ENCODE results near the gene UBE2N. TPM values are rescaled to one million over a fixed set of nuclear protein-coding genes. Genes with fewer than 3 reads are reported as not detected.

Gene UBE2N
- total RNA-seq, 1 donor from 2014 or later, result 116 TPM

GRCh38 chr12:93456077-93456476 is 14.3 kb upstream of the UBE2N start:
- H4K20me1 ChIP-seq (ENCODE audit: low read depth), result no peaks in the 10 kb centered on the region
- no peak overlapping the region for H3K9ac ChIP-seq
- no peaks in the 10 kb centered on the region for H3K27me3 ChIP-seq
- Mint-ChIP-seq H3K4me1 (no peaks in the 10 kb centered on the region), H3K36me3 (no peaks in the 10 kb centered on the region), H3K9me3 (no peaks in the 10 kb centered on the region), H3K27me3 (ENCODE audit: insufficient read depth, low read depth) (peaks cover 4% of the 10 kb centered on the region), H3K4me3 (no peak overlapping the region), H3K27ac (no peak overlapping the region)
- no peaks in the 10 kb centered on the region for H3K9me3 ChIP-seq (ENCODE audit: low read depth)
- no peak overlapping the region for H3K27ac ChIP-seq
- H3F3A ChIP-seq (ENCODE audit: low read depth), result no peaks in the 10 kb centered on the region
- TF ChIP-seq, protein P1, sequence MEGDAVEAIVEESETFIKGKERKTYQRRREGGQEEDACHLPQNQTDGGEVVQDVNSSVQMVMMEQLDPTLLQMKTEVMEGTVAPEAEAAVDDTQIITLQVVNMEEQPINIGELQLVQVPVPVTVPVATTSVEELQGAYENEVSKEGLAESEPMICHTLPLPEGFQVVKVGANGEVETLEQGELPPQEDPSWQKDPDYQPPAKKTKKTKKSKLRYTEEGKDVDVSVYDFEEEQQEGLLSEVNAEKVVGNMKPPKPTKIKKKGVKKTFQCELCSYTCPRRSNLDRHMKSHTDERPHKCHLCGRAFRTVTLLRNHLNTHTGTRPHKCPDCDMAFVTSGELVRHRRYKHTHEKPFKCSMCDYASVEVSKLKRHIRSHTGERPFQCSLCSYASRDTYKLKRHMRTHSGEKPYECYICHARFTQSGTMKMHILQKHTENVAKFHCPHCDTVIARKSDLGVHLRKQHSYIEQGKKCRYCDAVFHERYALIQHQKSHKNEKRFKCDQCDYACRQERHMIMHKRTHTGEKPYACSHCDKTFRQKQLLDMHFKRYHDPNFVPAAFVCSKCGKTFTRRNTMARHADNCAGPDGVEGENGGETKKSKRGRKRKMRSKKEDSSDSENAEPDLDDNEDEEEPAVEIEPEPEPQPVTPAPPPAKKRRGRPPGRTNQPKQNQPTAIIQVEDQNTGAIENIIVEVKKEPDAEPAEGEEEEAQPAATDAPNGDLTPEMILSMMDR (IDR thresholded peaks at IDR 0.05), result no peak
- no peak for TF ChIP-seq EZH2phosphoT487 (IDR thresholded peaks at IDR 0.05)
- H3K36me3 ChIP-seq, result no peaks in the 10 kb centered on the region
- no peak overlapping the region for H2AFZ ChIP-seq (replicated peaks)
- no peak overlapping the region for H3K4me2 ChIP-seq
- no peaks in the 10 kb centered on the region for H3K4me1 ChIP-seq
- H3K4me3 ChIP-seq, result no peak overlapping the region
- no peak for DNase-seq (ENCODE audit: low spot score)
- H3K79me2 ChIP-seq (ENCODE audit: low read depth), result no peaks in the 10 kb centered on the region

DNA sequence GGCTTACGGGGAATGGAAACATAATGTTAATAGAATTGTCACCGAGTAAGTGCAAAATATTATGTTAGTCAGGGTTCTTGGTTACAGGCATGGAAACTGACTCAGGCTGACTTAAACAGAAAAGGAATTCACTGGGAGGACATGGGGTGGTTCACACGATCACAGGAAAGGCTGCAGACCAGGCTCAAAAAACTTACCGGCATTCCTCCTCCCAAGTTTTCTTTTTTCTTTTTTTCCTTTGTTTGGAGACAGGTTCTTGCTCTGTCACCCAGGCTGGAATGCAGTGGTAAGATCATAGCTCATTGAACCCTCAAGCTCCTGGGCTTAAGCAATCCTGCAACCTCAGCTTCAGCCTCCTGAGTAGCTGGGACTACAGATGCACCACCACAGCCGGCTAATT is 11.9 kb upstream of the UBE2N start:
- Histone ChIP-seq H3K9me3 (ENCODE audit: low read depth) (no peaks in the 10 kb centered on the region), H2AFZ (replicated peaks) (no peak overlapping the region), H3K79me2 (ENCODE audit: low read depth) (no peaks in the 10 kb centered on the region), H3K27ac (no peak overlapping the region), H3K4me1 (no peaks in the 10 kb centered on the region), H3K4me2 (no peak overlapping the region), H3K36me3 (no peaks in the 10 kb centered on the region), H3K4me3 (no peak overlapping the region), H3K9ac (no peak overlapping the region), H3F3A (ENCODE audit: low read depth) (no peaks in the 10 kb centered on the region), H4K20me1 (ENCODE audit: low read depth) (no peaks in the 10 kb centered on the region), H3K27me3 (no peaks in the 10 kb centered on the region)
- TF ChIP-seq, protein P1 (IDR thresholded peaks at IDR 0.05), result no peak
- no peak for TF ChIP-seq EZH2phosphoT487 (IDR thresholded peaks at IDR 0.05)
- peaks cover 5% of the 10 kb centered on the region for H3K27me3 Mint-ChIP-seq (ENCODE audit: insufficient read depth, low read depth)
- H3K4me3 Mint-ChIP-seq, result no peak overlapping the region
- no peaks in the 10 kb centered on the region for H3K9me3 Mint-ChIP-seq
- H3K4me1 Mint-ChIP-seq, result no peaks in the 10 kb centered on the region
- peak; percentile 5 for DNase-seq (ENCODE audit: low spot score)
- no peaks in the 10 kb centered on the region for H3K36me3 Mint-ChIP-seq
- H3K27ac Mint-ChIP-seq, result no peak overlapping the region

- DNase-seq (ENCODE audit: low spot score), result no peak
Observed at GRCh38 chr12:93451423-93452158, 9.8 kb upstream of the UBE2N start.

More at GRCh38 chr12:93451423-93452158, 9.8 kb upstream of the UBE2N start:
- peaks cover 5% of the 10 kb centered on the region for H3K27me3 Mint-ChIP-seq (ENCODE audit: insufficient read depth, low read depth)
- no peaks in the 10 kb centered on the region for H3K9me3 Mint-ChIP-seq
- no peak overlapping the region for H2AFZ ChIP-seq (replicated peaks)
- no peak overlapping the region for H3K4me2 ChIP-seq
- no peak overlapping the region for H3K27ac Mint-ChIP-seq
- no peaks in the 10 kb centered on the region for H3F3A ChIP-seq (ENCODE audit: low read depth)
- H3K4me1 ChIP-seq, result no peaks in the 10 kb centered on the region
- TF ChIP-seq EZH2phosphoT487 (IDR thresholded peaks at IDR 0.05) (no peak), EZH2 (IDR thresholded peaks at IDR 0.05) (no peak)
- TF ChIP-seq, protein P1 (IDR thresholded peaks at IDR 0.05), result no peak
- no peak overlapping the region for H3K4me3 Mint-ChIP-seq
- H4K20me1 ChIP-seq (ENCODE audit: low read depth), result no peaks in the 10 kb centered on the region
- no peaks in the 10 kb centered on the region for H3K4me1 Mint-ChIP-seq
- H3K36me3 ChIP-seq, result no peaks in the 10 kb centered on the region
- H3K36me3 Mint-ChIP-seq, result no peaks in the 10 kb centered on the region
- no peak overlapping the region for H3K4me3 ChIP-seq
- H3K9ac ChIP-seq, result no peak overlapping the region
- no peak overlapping the region for H3K27ac ChIP-seq
- no peaks in the 10 kb centered on the region for H3K79me2 ChIP-seq (ENCODE audit: low read depth)
- H3K27me3 ChIP-seq, result no peaks in the 10 kb centered on the region
- H3K9me3 ChIP-seq (ENCODE audit: low read depth), result no peaks in the 10 kb centered on the region
